Frontal cortex (tissue), 4 donors: ENCODE results near the gene STK38. TPM values are rescaled to one million over a fixed set of nuclear protein-coding genes. Genes with fewer than 3 reads are reported as not detected.

Experiments used
- DNase-seq, 2 donors: peaks; one replicate each; pipeline ENCODE4 v3.0.0; 2012; ENCODE audit warnings: low spot score in 2 of 2
- FAIRE-seq: peaks from 2 replicates; lab custom pipeline; 2012; peaks lifted over from hg19 to GRCh38; lab: Jason Lieb, UNC
- total RNA-seq: library from RNA; depleted of rRNA; stranded (reverse); fragments of >200 nt; gene quantifications from one replicate; pipeline ENCODE4 v1.2.3, GENCODE V29; 2014
- donor health status: control.
- donor health status: control.
- donor health status: control.

STK38 gene
- total RNA-seq, 1 donor from 2014 or later: 9.8 TPM

- FAIRE-seq: no peak
- DNase-seq: no peak
Measured at GRCh38 chr6:36570264-36570663, 23.0 kb upstream of the STK38 start.

- DNase-seq (no peak), FAIRE-seq (no peak)
Measured at GRCh38 chr6:36566418-36566905, 19.2 kb upstream of the STK38 start.

GRCh38 chr6:36563928-36564284 is 16.6 kb upstream of the STK38 start:
- no peak for DNase-seq
- FAIRE-seq: no peak

- FAIRE-seq (no peak), DNase-seq (no peak)
Measured at GRCh38 chr6:36563237-36563927, 16.1 kb upstream of the STK38 start.

- DNase-seq: no peak
- FAIRE-seq: no peak
Measured at GRCh38 chr6:36560822-36561221, 13.5 kb upstream of the STK38 start.

GRCh38 chr6:36559011-36559793 is 11.9 kb upstream of the STK38 start:
- no peak for FAIRE-seq
- no peak for DNase-seq

- DNase-seq (no peak), FAIRE-seq (no peak)
Measured at GRCh38 chr6:36556281-36556680, 9.0 kb upstream of the STK38 start.

GRCh38 chr6:36555750-36556252 is 8.5 kb upstream of the STK38 start:
- no peak for DNase-seq
- FAIRE-seq: no peak

- DNase-seq (no peak), FAIRE-seq (no peak)
Measured at GRCh38 chr6:36550473-36551000, 3.3 kb upstream of the STK38 start.

GRCh38 chr6:36548401-36548743 is 1.1 kb upstream of the STK38 start:
- DNase-seq: no peak
- FAIRE-seq: no peak

GRCh38 chr6:36547646-36548400 is 544 bp upstream of the STK38 start:
- no peak for FAIRE-seq
- DNase-seq: no peak

GRCh38 chr6:36546308-36546919 is 865 bp downstream of the STK38 start:
- no peak for FAIRE-seq
- peak; percentile 19 to 23 for DNase-seq

GRCh38 chr6:36545767-36546307 is 1.4 kb downstream of the STK38 start:
- no peak for FAIRE-seq
- no peak for DNase-seq

- DNase-seq: no peak
- FAIRE-seq: no peak
Measured at GRCh38 chr6:36544228-36544627, 3.1 kb downstream of the STK38 start.

GRCh38 chr6:36542041-36542440 is 5.2 kb downstream of the STK38 start:
- no peak for DNase-seq
- no peak for FAIRE-seq

- FAIRE-seq (no peak), DNase-seq (no peak)
Measured at GRCh38 chr6:36539814-36540568, 7.3 kb downstream of the STK38 start.

GRCh38 chr6:36536873-36537547 is 10.3 kb downstream of the STK38 start:
- no peak for DNase-seq
- no peak for FAIRE-seq

GRCh38 chr6:36533321-36533720 is 14.0 kb downstream of the STK38 start:
- no peak for FAIRE-seq
- no peak for DNase-seq
